ENCODE data around the gene CR1.

GRCh38 chr1:207463021-207463420, 32.9 kb upstream of the CR1 start:
- TF ChIP-seq CTCF (IDR thresholded peaks at IDR 0.05 in 2 of 3, conservative IDR thresholded peaks at IDR 0.05 in 1 of 3; ENCODE audit: borderline replicate concordance in 1 of 3, insufficient read depth in 1 of 3, low read depth in 2 of 3, low read length in 2 of 3) (no peak), EZH2 (IDR thresholded peaks at IDR 0.05) (no peak), POLR2A (IDR thresholded peaks at IDR 0.05; ENCODE audit: borderline replicate concordance, extremely low read depth, insufficient read depth, insufficient read length) (no peak), SP1 (IDR thresholded peaks at IDR 0.05; ENCODE audit: low read depth) (no peak), POLR2AphosphoS5 (IDR thresholded peaks at IDR 0.05; ENCODE audit: low read depth, low read length) (no peak), EZH2phosphoT487 (IDR thresholded peaks at IDR 0.05; ENCODE audit: borderline replicate concordance) (no peak), ZBTB33 (IDR thresholded peaks at IDR 0.05; ENCODE audit: extremely low read depth, insufficient replicate concordance, low read length) (no peak), MAX (IDR thresholded peaks at IDR 0.05) (no peak), REST (IDR thresholded peaks at IDR 0.05; ENCODE audit: low read depth) (no peak), ATF3 (IDR thresholded peaks at IDR 0.05) (no peak), SIN3A (IDR thresholded peaks at IDR 0.05; ENCODE audit: low read depth) (no peak), TCF7L2 (IDR thresholded peaks at IDR 0.05; ENCODE audit: borderline replicate concordance, extremely low read depth, insufficient read depth, insufficient read length) (no peak)

Data from HCT116 (cell line).